ENCODE data around the gene RBFOX1.

DNA sequence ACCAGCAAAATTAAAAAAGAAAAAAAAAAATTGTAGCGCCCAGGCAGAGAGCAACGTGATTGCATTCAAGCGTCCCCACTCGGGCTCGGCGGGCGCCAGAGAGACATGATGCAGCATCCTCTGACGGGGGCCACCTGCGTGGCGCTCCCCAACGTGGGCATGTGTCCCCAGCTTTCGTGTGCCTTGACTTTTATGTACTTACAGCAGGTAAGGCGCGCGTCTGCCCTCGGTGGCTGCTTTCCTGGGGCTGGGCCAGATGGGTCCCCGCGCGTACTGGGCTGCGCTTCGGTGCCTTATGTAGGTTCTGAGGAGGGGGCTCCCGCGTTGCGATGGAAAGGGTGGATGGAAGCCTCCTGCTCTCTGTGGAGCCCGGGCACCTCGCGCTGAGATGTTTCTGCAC lies 28.4 kb upstream of the RBFOX1 start:
- TF ChIP-seq, protein P1, sequence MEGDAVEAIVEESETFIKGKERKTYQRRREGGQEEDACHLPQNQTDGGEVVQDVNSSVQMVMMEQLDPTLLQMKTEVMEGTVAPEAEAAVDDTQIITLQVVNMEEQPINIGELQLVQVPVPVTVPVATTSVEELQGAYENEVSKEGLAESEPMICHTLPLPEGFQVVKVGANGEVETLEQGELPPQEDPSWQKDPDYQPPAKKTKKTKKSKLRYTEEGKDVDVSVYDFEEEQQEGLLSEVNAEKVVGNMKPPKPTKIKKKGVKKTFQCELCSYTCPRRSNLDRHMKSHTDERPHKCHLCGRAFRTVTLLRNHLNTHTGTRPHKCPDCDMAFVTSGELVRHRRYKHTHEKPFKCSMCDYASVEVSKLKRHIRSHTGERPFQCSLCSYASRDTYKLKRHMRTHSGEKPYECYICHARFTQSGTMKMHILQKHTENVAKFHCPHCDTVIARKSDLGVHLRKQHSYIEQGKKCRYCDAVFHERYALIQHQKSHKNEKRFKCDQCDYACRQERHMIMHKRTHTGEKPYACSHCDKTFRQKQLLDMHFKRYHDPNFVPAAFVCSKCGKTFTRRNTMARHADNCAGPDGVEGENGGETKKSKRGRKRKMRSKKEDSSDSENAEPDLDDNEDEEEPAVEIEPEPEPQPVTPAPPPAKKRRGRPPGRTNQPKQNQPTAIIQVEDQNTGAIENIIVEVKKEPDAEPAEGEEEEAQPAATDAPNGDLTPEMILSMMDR (IDR thresholded peaks at IDR 0.05): no peak
- TF ChIP-seq POLR2A (IDR thresholded peaks at IDR 0.05): no peak
- no peak for TF ChIP-seq POLR2AphosphoS5 (IDR thresholded peaks at IDR 0.05)
- TF ChIP-seq EP300 (IDR thresholded peaks at IDR 0.05): no peak
